GM20431 (cell line): ENCODE results near the gene ATG5.

Source experiments
- in situ Hi-C: fragments of 300-500 bp; cut with MseI, MboI; formaldehyde crosslinking; loops from one replicate; pipeline ENCODE4 v1.15.0; 2020; ENCODE audit warnings: low sequenced_read_pairs; ENCODE audit not compliant: unreplicated experiment

The ATG5 gene

GRCh38 chr6:106325336-106326178 lies at the start of gene ATG5:
TSS of gene ATG5 (minus strand) at chr6:106325760. CDS start at chr6:106316208, 9,552 bp downstream.
- in situ Hi-C loops: loop anchor here (25.0 kb wide), 2 partner anchors 237 to 662 kb away; no protein-coding TSS in a partner anchor

DNA sequence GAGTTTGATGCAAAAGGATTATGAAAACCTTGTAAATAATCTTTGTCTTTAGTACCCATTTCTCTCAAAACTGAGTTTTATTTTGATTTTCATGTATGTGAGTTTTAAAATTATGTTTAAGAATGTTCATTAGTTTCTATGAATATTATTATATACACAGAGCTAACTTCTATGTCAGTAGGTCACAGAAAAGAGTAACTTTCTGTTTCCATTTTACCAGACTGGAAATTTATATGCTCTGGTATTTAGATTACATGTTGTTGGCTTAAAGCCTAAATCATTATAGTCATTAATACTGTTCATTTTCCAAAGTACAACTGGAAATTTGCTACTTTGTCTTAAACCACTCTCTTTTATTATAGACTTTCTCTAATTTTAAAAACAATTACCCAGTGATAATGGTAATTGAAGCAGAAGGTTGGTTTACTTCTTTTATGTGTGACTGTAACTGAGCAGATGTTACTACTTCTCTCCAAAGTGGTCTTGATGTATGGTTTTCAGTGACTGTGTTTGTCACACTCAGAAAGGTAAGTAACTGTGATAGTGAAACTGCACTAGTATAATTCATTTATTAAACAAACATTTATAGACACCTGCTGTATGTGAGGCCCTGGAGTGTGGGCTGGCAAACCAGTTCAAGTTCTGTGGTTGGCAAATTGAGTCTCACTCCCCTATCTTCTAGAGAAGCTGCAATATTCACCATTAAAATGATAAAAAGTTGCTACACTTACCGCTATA lies 48.1 kb upstream of the ATG5 start:
- in situ Hi-C loops: no loop called here

DNA sequence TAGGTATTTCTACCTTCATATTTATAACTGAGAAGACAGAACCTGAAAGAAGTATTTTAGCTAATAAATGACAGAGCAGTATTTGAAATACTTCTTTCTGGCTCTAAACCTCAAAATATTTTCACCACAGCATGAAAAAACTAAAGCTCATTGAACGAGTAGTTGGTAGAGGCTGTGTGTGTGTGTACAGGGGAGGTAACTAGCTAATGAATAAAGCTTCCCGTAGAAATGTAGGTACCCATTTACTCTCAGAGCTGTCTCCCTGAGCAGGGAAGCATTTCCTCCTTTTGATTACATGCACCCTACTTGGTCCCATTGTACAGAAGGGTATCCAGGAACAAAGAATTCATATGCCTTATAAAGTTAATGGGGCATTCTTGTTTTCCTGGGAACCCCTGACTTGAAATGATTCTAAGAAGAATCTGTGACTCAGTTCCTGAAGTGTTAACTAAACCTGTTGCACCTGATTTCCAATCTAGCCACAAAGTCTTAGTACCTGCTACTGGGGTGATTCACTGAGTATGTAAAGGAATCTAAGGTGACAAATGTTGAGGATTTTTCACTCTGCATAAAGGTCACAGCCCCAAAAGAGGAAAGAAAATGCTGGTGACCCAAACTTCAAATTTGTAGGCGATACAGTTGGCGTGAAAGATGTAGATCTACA lies 47.4 kb upstream of the ATG5 start:
- in situ Hi-C loops: no loop called here

DNA sequence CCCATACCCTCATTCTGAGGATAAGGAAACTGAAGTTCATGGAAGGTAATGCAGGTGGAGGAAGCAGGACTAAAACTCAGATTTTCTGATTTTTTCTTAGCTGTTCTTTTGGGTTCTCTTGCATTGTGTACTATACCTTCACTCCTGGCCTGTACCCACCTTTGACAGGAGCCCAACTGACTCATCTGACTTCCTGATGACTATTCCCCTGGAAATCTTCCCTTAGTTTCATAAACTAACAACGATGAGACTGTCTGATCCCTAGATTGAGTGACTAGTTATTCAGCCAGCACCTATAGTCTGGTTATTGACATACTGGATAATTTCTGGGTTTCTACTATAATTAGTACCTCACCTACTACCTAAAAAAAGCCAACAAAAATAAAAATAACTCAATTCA lies 45.1 kb upstream of the ATG5 start:
- in situ Hi-C loops: no loop called here

DNA sequence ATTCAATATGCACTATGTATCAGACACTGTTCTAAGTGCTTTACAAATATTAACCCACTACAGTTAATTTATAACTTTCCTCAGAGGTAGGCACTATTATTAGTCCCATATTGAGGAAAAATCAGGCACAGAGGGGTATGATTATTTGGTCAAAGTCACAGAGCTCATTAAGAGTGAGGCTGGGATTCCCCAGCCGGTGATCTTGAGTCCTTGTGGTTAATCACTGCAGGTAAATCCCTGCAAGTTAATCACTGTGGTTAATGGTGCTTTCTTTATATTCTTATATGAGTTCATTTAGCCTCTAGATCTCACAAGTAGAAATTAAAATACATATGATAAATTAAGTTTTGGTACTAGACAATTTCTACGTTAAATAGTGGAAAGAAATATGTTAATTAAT lies 44.2 kb upstream of the ATG5 start:
- in situ Hi-C loops: no loop called here

GRCh38 chr6:106363401-106364138 lies 38.0 kb upstream of the ATG5 start:
- in situ Hi-C loops: no loop called here

GRCh38 chr6:106360989-106361430 lies 35.5 kb upstream of the ATG5 start:
- in situ Hi-C loops: no loop called here

DNA sequence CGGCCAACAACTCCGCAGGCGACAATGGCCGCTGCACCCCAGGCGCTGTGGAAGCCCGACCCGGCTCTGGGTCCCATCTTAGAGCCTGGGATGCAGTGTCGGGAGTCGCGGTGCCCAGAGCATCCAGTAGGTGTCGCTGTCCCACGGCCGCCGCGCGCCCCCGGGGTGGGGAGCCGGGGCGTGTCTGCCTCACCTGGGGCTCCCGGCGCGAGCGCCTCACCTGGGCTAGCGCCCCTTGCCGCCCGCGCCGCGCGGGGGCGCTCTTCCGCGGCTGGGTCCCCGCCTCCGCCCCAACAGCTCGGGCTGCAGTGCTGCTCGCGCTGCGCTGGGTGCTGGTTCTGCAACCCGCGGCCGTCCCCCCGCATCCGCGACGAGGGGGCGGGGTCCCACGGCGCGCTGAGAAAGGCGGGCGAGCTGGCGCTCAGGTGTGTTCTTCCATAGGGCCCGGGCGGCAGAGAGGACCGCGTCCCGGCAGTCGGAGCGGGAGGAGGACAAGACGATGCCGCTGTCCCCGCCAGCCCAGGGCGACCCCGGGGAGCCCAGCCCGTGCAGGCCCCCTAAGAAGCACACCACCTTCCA lies 34.9 kb upstream of the ATG5 start, which contains the start of gene CRYBG1:
Gene CRYBG1 (plus strand): TSS at position 308 of the 579 bp plus-strand sequence. CDS start 192 bp downstream, at position 500.
- in situ Hi-C loops: no loop called here

GRCh38 chr6:106359959-106360409 lies 34.4 kb upstream of the ATG5 start:
- in situ Hi-C loops: no loop called here

GRCh38 chr6:106356378-106356777 lies 30.8 kb upstream of the ATG5 start:
- in situ Hi-C loops: no loop called here

DNA sequence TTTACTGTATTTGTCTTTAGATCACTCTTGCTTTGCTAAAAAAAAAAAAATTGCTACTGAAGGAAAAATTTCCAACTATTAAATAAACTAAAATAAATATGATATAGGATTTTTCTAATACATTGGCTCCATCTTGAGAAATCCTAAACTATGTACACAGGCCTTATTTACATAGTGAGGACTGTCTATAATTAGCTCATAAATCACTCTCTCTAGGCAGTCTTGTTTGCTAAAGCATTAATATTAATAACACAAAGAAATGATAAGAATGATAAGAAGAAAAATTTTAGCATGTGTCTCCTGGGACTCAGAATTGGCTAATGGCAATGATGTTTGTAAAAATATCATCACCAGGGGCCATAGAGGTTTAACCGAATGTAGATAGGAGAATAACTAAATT lies 21.7 kb upstream of the ATG5 start:
- in situ Hi-C loops: loop anchor here (25.0 kb wide), 2 partner anchors 215 to 640 kb away; no protein-coding TSS in a partner anchor

- in situ Hi-C loops: loop anchor here (25.0 kb wide), 2 partner anchors 223 to 648 kb away; no protein-coding TSS in a partner anchor
Observed at GRCh38 chr6:106339334-106340029, 13.9 kb upstream of the ATG5 start.

- in situ Hi-C loops: loop anchor here (25.0 kb wide), 2 partner anchors 227 to 652 kb away; no protein-coding TSS in a partner anchor
Observed at GRCh38 chr6:106334646-106335448, 9.3 kb upstream of the ATG5 start.

- in situ Hi-C loops: loop anchor here (25.0 kb wide), 2 partner anchors 237 to 662 kb away; no protein-coding TSS in a partner anchor
Observed at GRCh38 chr6:106324726-106325335, 729 bp downstream of the ATG5 start.

GRCh38 chr6:106321940-106322339 lies 3.6 kb downstream of the ATG5 start:
- in situ Hi-C loops: no loop called here

DNA sequence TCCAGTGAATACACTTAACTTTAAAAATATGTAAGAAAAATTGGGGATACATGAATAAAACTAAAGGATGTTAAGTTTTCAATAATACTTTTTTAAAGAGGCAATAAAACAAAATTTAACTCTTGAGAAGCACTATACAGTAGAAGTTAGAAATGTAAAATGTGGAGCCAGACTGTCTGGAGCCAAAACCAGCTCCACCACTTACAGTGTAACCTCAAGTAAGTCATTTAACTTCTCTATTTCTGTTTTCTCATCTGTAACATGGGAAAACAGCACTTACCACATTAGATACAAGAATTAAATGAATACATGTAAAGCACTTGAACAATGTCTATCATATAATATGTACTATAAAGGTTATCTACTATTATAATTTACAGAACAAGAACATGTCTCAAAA lies 6.7 kb downstream of the ATG5 start:
- in situ Hi-C loops: no loop called here

- in situ Hi-C loops: no loop called here
Observed at GRCh38 chr6:106318061-106318460, 7.5 kb downstream of the ATG5 start.
